Measurements from ENCODE around the gene AQP12B. TPM values are rescaled to one million over a fixed set of nuclear protein-coding genes. Genes with fewer than 3 reads are reported as not detected.

The AQP12B gene
- total RNA-seq, 1 experiment from 2014 or later, result not detected

DNA sequence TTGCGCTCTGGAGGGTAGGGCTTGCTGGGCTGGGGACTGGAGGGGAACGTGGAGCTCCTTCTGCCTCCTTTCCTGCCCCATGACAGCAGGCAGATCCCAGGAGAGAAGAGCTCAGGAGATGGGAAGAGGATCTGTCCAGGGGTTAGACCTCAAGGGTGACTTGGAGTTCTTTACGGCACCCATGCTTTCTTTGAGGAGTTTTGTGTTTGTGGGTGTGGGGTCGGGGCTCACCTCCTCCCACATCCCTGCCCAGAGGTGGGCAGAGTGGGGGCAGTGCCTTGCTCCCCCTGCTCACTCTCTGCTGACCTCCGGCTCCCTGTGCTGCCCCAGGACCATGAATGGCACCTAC is 53.1 kb downstream of the AQP12B start:
- no CpG with 5 or more reads among the region's 5 CpGs for WGBS (ENCODE audit: extremely low coverage, insufficient read length, low lambda C conversion rate)
- peak; percentile 15 for DNase-seq
- no peak overlapping the region for H2BK15ac ChIP-seq (ENCODE audit: low read depth, low read length)
- H3K9me3 ChIP-seq (ENCODE audit: control insufficient read depth, low read depth, low read length), result peaks cover 9% of the 10 kb centered on the region
- no peak overlapping the region for H4K91ac ChIP-seq (ENCODE audit: insufficient read length, low read depth, low read length)
- no peaks in the 10 kb centered on the region for H4K20me1 ChIP-seq (ENCODE audit: control insufficient read depth, insufficient read depth, insufficient read length)
- H3K14ac ChIP-seq (ENCODE audit: insufficient read depth, low read length), result no peak overlapping the region
- H3K36me3 Mint-ChIP-seq (ENCODE audit: insufficient read depth in 1 of 3, low read depth in 3 of 3), result peaks cover 0 to 16% (median 0%) of the 10 kb centered on the region in 3 experiments; a peak in 2 of 7 replicates
- no peak overlapping the region for H4K8ac ChIP-seq (replicated peaks; ENCODE audit: insufficient read length, low read depth, low read length)
- H3K79me1 ChIP-seq (ENCODE audit: insufficient read depth, low read depth, low read length, poor library complexity, severe bottlenecking), result no peaks in the 10 kb centered on the region
- H4K5ac ChIP-seq (ENCODE audit: insufficient read length, low read depth, low read length), result no peak overlapping the region
- H3K27me3 ChIP-seq (ENCODE audit: insufficient read depth, low read length), result no peaks in the 10 kb centered on the region; the same call in 1 of the 2 replicates
- no peak overlapping the region for H2AK5ac ChIP-seq (ENCODE audit: insufficient read length, low read length)
- no peaks in the 10 kb centered on the region for H3K4me1 ChIP-seq (ENCODE audit: insufficient read depth, low read length)
- peaks cover 14% of the 10 kb centered on the region for H3K27me3 Mint-ChIP-seq (ENCODE audit: low read depth)
- no peak overlapping the region for H3K9ac ChIP-seq (ENCODE audit: extremely low read depth, insufficient read length, low read length)
- H2AFZ ChIP-seq (ENCODE audit: low read length), result no peak overlapping the region
- H3K18ac ChIP-seq (ENCODE audit: insufficient read length, low read depth, low read length), result no peak overlapping the region
- no peak overlapping the region for H3K27ac ChIP-seq (ENCODE audit: insufficient read length, low read depth, low read length)
- H2BK20ac ChIP-seq (ENCODE audit: low read depth, low read length, poor library complexity, severe bottlenecking), result no peak overlapping the region
- H3K79me2 ChIP-seq (ENCODE audit: insufficient read depth, low read length), result no peaks in the 10 kb centered on the region
- no peak overlapping the region for H3K4me3 Mint-ChIP-seq
- no peak overlapping the region for H2BK120ac ChIP-seq (ENCODE audit: low read depth, low read length, poor library complexity, severe bottlenecking)
- no peak overlapping the region for H3K56ac ChIP-seq (ENCODE audit: insufficient read length, low read depth, low read length)
- TF ChIP-seq, protein P1, sequence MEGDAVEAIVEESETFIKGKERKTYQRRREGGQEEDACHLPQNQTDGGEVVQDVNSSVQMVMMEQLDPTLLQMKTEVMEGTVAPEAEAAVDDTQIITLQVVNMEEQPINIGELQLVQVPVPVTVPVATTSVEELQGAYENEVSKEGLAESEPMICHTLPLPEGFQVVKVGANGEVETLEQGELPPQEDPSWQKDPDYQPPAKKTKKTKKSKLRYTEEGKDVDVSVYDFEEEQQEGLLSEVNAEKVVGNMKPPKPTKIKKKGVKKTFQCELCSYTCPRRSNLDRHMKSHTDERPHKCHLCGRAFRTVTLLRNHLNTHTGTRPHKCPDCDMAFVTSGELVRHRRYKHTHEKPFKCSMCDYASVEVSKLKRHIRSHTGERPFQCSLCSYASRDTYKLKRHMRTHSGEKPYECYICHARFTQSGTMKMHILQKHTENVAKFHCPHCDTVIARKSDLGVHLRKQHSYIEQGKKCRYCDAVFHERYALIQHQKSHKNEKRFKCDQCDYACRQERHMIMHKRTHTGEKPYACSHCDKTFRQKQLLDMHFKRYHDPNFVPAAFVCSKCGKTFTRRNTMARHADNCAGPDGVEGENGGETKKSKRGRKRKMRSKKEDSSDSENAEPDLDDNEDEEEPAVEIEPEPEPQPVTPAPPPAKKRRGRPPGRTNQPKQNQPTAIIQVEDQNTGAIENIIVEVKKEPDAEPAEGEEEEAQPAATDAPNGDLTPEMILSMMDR (conservative IDR thresholded peaks at IDR 0.05), result no peak
- no peak overlapping the region for H3K4me2 ChIP-seq (ENCODE audit: insufficient read depth, insufficient read length, low read length)
- H3K9me3 Mint-ChIP-seq, result peaks cover 26 to 29% of the 10 kb centered on the region in 2 experiments
- no peak overlapping the region for H3K27ac Mint-ChIP-seq
- no peaks in the 10 kb centered on the region for H3K23me2 ChIP-seq (ENCODE audit: insufficient read length, low read depth, low read length, poor library complexity, severe bottlenecking)
- no peak overlapping the region for H2BK12ac ChIP-seq (ENCODE audit: insufficient read length, low read depth, low read length)
- no peak overlapping the region for H3K23ac ChIP-seq (ENCODE audit: insufficient read length, low read depth, low read length)
- no peak overlapping the region for H2BK5ac ChIP-seq (ENCODE audit: insufficient read length, low read length)
- no peak overlapping the region for H3T11ph ChIP-seq (ENCODE audit: low read length)
- H3K4me1 Mint-ChIP-seq, result peaks cover 0 to 9% of the 10 kb centered on the region in 2 experiments; a peak in 2 of 4 replicates
- no peak overlapping the region for H3K4ac ChIP-seq (ENCODE audit: low read depth, low read length)
